ENCODE data around the gene TNFRSF21.
"Not testable (repeated sequence)": the region's sequence is repeated elsewhere in the genome, so short reads cannot be mapped to it uniquely, and the experiment has no call there.

The TNFRSF21 gene
- total RNA-seq, result 33.8 to 227 (median 138) reads per million in 17 experiments

GRCh38 chr6:47309291-47310130 lies at the start of gene TNFRSF21:
Gene TNFRSF21 (minus strand): TSS chr6:47309905. CDS start chr6:47309511, 394 bp downstream.
- peak; percentile 96 to 98 (median 98) for DNase-seq

GRCh38 chr6:47358440-47359225 lies 48.9 kb upstream of the TNFRSF21 start:
- no peak for DNase-seq

GRCh38 chr6:47357827-47358226 lies 48.1 kb upstream of the TNFRSF21 start:
- DNase-seq, result peak in 3 of 4 experiments; percentile 30 to 68 (median 54)

GRCh38 chr6:47355496-47355895 lies 45.8 kb upstream of the TNFRSF21 start:
- DNase-seq, result no peak

GRCh38 chr6:47353871-47354270 lies 44.2 kb upstream of the TNFRSF21 start:
- peak; percentile 54 to 94 (median 76) for DNase-seq

- no peak for DNase-seq
Observed at GRCh38 chr6:47352966-47353365, 43.3 kb upstream of the TNFRSF21 start.

GRCh38 chr6:47352194-47352920 lies 42.7 kb upstream of the TNFRSF21 start:
- peak in 3 of 4 experiments; percentile 21 to 48 (median 28) for DNase-seq

- DNase-seq, result peak in 1 of 4 experiments; percentile 10
Observed at GRCh38 chr6:47351621-47352020, 41.9 kb upstream of the TNFRSF21 start.

GRCh38 chr6:47349931-47350330 lies 40.2 kb upstream of the TNFRSF21 start:
- no peak for DNase-seq

GRCh38 chr6:47348316-47348863 lies 38.7 kb upstream of the TNFRSF21 start:
- DNase-seq, result peak in 1 of 4 experiments; percentile 24

- DNase-seq, result no peak
Observed at GRCh38 chr6:47345761-47346160, 36.1 kb upstream of the TNFRSF21 start.

- peak in 1 of 4 experiments; percentile 36 for DNase-seq
Observed at GRCh38 chr6:47344022-47344421, 34.3 kb upstream of the TNFRSF21 start.

GRCh38 chr6:47343600-47343999 lies 33.9 kb upstream of the TNFRSF21 start:
- peak; percentile 55 to 76 (median 70) for DNase-seq

- DNase-seq, result no peak
Observed at GRCh38 chr6:47342824-47343223, 33.1 kb upstream of the TNFRSF21 start.

GRCh38 chr6:47337519-47337918 lies 27.8 kb upstream of the TNFRSF21 start:
- DNase-seq, result no peak

GRCh38 chr6:47336334-47336733 lies 26.6 kb upstream of the TNFRSF21 start:
- no peak for DNase-seq

GRCh38 chr6:47335466-47335865 lies 25.8 kb upstream of the TNFRSF21 start:
- peak; percentile 64 to 89 (median 77) for DNase-seq

- no peak for DNase-seq
Observed at GRCh38 chr6:47334334-47334733, 24.6 kb upstream of the TNFRSF21 start.

GRCh38 chr6:47328606-47329005 lies 18.9 kb upstream of the TNFRSF21 start:
- DNase-seq, result not testable (repeated sequence)

- DNase-seq, result not testable (repeated sequence)
Observed at GRCh38 chr6:47328139-47328538, 18.4 kb upstream of the TNFRSF21 start.

GRCh38 chr6:47323887-47324286 lies 14.2 kb upstream of the TNFRSF21 start:
- DNase-seq, result no peak

- no peak for DNase-seq
Observed at GRCh38 chr6:47323321-47323720, 13.6 kb upstream of the TNFRSF21 start.

Data from suppressor macrophage (primary cell).